CD4-positive, alpha-beta T cell treated with Interferon alpha-2 for 1 hour (primary cell): ENCODE measurements around the gene MORC2.

Source experiments
- DNase-seq, 2 donors: peaks; one replicate each; pipeline ENCODE4 v3.0.0-alpha.2; 2020 to 2022

MORC2 gene

GRCh38 chr22:30885001-30885366, 83.6 kb downstream of the MORC2 start:
- no peak for DNase-seq

- no peak for DNase-seq
Observed at GRCh38 chr22:30884211-30885000, 84.2 kb downstream of the MORC2 start.

GRCh38 chr22:30883586-30884145, 84.9 kb downstream of the MORC2 start:
- no peak for DNase-seq

GRCh38 chr22:30882974-30883533, 85.5 kb downstream of the MORC2 start:
- DNase-seq: no peak

- DNase-seq: no peak
Observed at GRCh38 chr22:30882184-30882717, 86.3 kb downstream of the MORC2 start.

- DNase-seq: no peak
Observed at GRCh38 chr22:30881361-30882183, 87.0 kb downstream of the MORC2 start.

GRCh38 chr22:30880847-30881246, 87.7 kb downstream of the MORC2 start:
- DNase-seq: no peak

- no peak for DNase-seq
Observed at GRCh38 chr22:30880181-30880601, 88.4 kb downstream of the MORC2 start.

GRCh38 chr22:30879415-30879797, 89.2 kb downstream of the MORC2 start:
- DNase-seq: no peak

GRCh38 chr22:30878516-30879414, 89.8 kb downstream of the MORC2 start:
- DNase-seq: no peak

- DNase-seq: no peak
Observed at GRCh38 chr22:30877662-30878515, 90.7 kb downstream of the MORC2 start.

GRCh38 chr22:30876915-30877553, 91.5 kb downstream of the MORC2 start:
- no peak for DNase-seq

GRCh38 chr22:30876221-30876751, 92.3 kb downstream of the MORC2 start:
- DNase-seq: no peak

- no peak for DNase-seq
Observed at GRCh38 chr22:30875481-30876215, 92.9 kb downstream of the MORC2 start.
